ENCODE data around the gene SIM1.

The SIM1 gene

DNA sequence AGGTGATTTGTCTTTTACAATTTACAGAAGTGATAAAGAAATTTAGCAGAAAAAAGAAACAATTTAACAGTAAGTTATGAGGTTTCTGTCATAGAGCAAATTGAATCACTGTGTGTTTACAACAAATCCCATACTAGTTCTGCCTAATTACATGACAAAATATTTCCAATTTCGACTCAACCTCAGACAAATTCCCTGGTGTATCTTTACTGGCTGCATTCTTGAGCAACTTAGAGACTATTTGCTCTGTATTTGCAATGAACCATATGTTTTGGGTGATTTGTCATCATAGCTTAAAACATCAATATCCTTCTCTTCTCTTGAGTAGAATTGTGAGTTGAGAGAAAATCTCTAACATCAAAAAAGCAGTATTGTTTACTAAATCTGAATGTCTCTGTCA lies 128.7 kb downstream of the SIM1 start:
- Histone ChIP-seq H3K23ac (ENCODE audit: low read length) (no peak overlapping the region), H4K12ac (ENCODE audit: low read depth, low read length) (no peak overlapping the region), H3K4me3 (ENCODE audit: low read depth, low read length) (no peak overlapping the region), H3K79me1 (ENCODE audit: low read length) (no peaks in the 10 kb centered on the region), H2BK120ac (ENCODE audit: insufficient read depth, low read length, poor library complexity) (no peak overlapping the region), H3K9me3 (ENCODE audit: insufficient read depth, low read depth, low read length) (no peaks in the 10 kb centered on the region), H4K91ac (ENCODE audit: low read depth, low read length) (no peak overlapping the region), H2BK5ac (ENCODE audit: low read depth, low read length, poor library complexity) (no peak overlapping the region), H3K79me2 (ENCODE audit: control insufficient read depth, insufficient read depth, low read length, poor library complexity) (no peaks in the 10 kb centered on the region), H4K8ac (ENCODE audit: low read depth, low read length) (no peak overlapping the region), H3K36me3 (ENCODE audit: control insufficient read depth in 1 of 2, insufficient read depth in 2 of 2, low read length in 2 of 2) (no peaks in the 10 kb centered on the region), H2AFZ (ENCODE audit: insufficient read depth, low read length, poor library complexity) (no peak overlapping the region), H3K9ac (ENCODE audit: low read length) (no peak overlapping the region), H2AK5ac (ENCODE audit: low read length) (no peak overlapping the region), H3K4me2 (ENCODE audit: low read length) (no peak overlapping the region), H3K14ac (ENCODE audit: low read length) (no peak overlapping the region), H3K18ac (ENCODE audit: low read length) (no peak overlapping the region), H3K27me3 (ENCODE audit: insufficient read depth, low read length) (no peaks in the 10 kb centered on the region), H3K27ac (ENCODE audit: low read depth, low read length) (no peak overlapping the region), H3K4ac (ENCODE audit: low read depth, low read length) (no peak overlapping the region), H2BK12ac (ENCODE audit: low read length) (no peak overlapping the region), H3K4me1 (ENCODE audit: control insufficient read depth in 1 of 2, insufficient read depth in 2 of 2, low read length in 2 of 2) (no peaks in the 10 kb centered on the region)
- WGBS (ENCODE audit: extremely low coverage, insufficient coverage, insufficient read length) = no CpG with 5 or more reads among the region's 1 CpG
- no peak for DNase-seq
